Right lobe of liver (tissue), 6 donors: ENCODE data around the gene ELOVL4. TPM values are rescaled to one million over a fixed set of nuclear protein-coding genes. Genes with fewer than 3 reads are reported as not detected.

Experiments used
- ATAC-seq, 4 donors: fragments of 200-7000 bp; cut with Tn5 transposase; one replicate each; pipeline ENCODE4 v1.9.1; 2020; ENCODE audit warnings: mild to moderate bottlenecking in 4 of 4, moderate library complexity in 4 of 4
- DNase-seq, 3 donors: peaks; one replicate each; pipeline ENCODE4 v3.0.0-alpha.2; 2020
- H3K27ac ChIP-seq, 3 donors: fragments of 200-600 bp; one replicate each; pipeline ENCODE4 v1.8.0; 2022
- H3K27me3 ChIP-seq, 2 donors: fragments of 200-600 bp; one replicate each; pipeline ENCODE4 v1.8.0; 2022
- H3K36me3 ChIP-seq, 4 donors: fragments of 200-600 bp; sonication (generic) in 1 of 4; one replicate each; pipeline versions ENCODE4 v1.5.1 to v1.8.0; 2017 to 2022; ENCODE audit warnings: control low read depth in 1 of 4
- H3K4me1 ChIP-seq, 4 donors: fragments of 200-600 bp; sonication (generic) in 1 of 4; one replicate each; pipeline versions ENCODE4 v1.5.1 to v1.8.0; 2017 to 2022; ENCODE audit warnings: control low read depth in 1 of 4
- H3K4me3 ChIP-seq, 3 donors: fragments of 200-600 bp; one replicate each; pipeline ENCODE4 v1.8.0; 2022
- H3K9me3 ChIP-seq, 4 donors: fragments of 200-600 bp; sonication (generic) in 1 of 4; one replicate each; pipeline versions ENCODE4 v1.5.1 to v1.8.0; 2017 to 2022; ENCODE audit warnings: control low read depth in 1 of 4
- POLR2A ChIP-seq: fragments of 450-650 bp; IDR thresholded peaks from one replicate; pipeline ENCODE4 v1.6.1; 2017; ENCODE audit warnings: antibody characterized with exemption, mild to moderate bottlenecking
- WGBS: methylation state at CpG from one replicate; pipeline ENCODE4 v1.1.6; 2018; ENCODE audit warnings: low coverage, low lambda C conversion rate; ENCODE audit not compliant: insufficient coverage; ENCODE audit errors: missing lambda C conversion rate; 5-methylcytosine and 5-hydroxymethylcytosine counted together
- intact Hi-C, 2 donors: fragments of 100-400 bp; cut with DNase I; formaldehyde crosslinking; loops; one replicate each; pipeline versions ENCODE4 v1.11.2 to v1.14.1; 2022
- total RNA-seq, 6 experiments: library from RNA; depleted of rRNA in 2 of 6; stranded (reverse); fragments of >200 nt in 2 of 6; fragmentation: NEBNext Ultra II Directional in 3 of 6; extraction: Animal tissue kit (Norgen Biotek cat#: 25700) in 3 of 6; gene quantifications; one replicate each; pipeline versions ENCODE4 v1.1.0 to v1.2.4, GENCODE V29; 2016 to 2023
- TF ChIP-seq, protein P1 (sequence below), 4 donors: fragments of 200-600 bp in 3 of 4; fragments of 450-650 bp in 1 of 4; IDR thresholded peaks; one replicate each; pipeline versions ENCODE4 v1.5.1 to v1.8.0; 2016 to 2022; ENCODE audit warnings: antibody characterized with exemption in 4 of 4, mild to moderate bottlenecking in 2 of 4
- donor health status: DM: no; HTN: yes; CAD: no.
- donor health status: DM: no; HTN: no; CAD: no.
- donor health status: DM: no; HTN: no; CAD: no.
- donor health status: DM: no; HTN: yes; CAD: no.
- donor health status: DM: no; HTN: yes; CAD: no.

The ELOVL4 gene
- total RNA-seq, 6 experiments from 2014 or later: 0.07 TPM; not detected in 4

DNA sequence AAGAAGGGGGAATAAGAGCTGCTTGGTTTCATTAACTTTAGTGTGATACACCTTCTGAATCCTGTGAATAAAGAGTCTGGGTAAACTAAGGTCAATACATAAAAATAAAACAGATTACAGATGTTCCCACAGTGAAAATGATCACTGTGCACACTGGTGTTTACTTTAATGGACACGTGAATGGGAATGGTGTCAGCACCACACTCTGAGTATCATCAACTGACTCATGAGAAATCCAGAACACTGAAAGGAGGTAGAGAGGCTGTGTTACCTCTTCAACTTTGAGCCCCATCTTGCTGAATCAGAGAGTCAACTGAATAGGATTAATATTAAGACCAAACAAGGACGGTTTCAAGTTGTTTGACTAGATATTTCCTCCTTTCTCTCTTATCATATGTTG lies 75.0 kb downstream of the ELOVL4 start:
- DNase-seq (no peak), ATAC-seq (peak in 1 of 4 donors; percentile 21)
- no peaks in the 10 kb centered on the region for H3K27me3 ChIP-seq
- 40% methylated on average over 2 of the region's 2 CpGs for WGBS
- H3K9me3 ChIP-seq: no peaks in the 10 kb centered on the region
- TF ChIP-seq POLR2A: no peak
- TF ChIP-seq, protein P1, sequence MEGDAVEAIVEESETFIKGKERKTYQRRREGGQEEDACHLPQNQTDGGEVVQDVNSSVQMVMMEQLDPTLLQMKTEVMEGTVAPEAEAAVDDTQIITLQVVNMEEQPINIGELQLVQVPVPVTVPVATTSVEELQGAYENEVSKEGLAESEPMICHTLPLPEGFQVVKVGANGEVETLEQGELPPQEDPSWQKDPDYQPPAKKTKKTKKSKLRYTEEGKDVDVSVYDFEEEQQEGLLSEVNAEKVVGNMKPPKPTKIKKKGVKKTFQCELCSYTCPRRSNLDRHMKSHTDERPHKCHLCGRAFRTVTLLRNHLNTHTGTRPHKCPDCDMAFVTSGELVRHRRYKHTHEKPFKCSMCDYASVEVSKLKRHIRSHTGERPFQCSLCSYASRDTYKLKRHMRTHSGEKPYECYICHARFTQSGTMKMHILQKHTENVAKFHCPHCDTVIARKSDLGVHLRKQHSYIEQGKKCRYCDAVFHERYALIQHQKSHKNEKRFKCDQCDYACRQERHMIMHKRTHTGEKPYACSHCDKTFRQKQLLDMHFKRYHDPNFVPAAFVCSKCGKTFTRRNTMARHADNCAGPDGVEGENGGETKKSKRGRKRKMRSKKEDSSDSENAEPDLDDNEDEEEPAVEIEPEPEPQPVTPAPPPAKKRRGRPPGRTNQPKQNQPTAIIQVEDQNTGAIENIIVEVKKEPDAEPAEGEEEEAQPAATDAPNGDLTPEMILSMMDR (IDR thresholded peaks at IDR 0.05): no peak
- intact Hi-C loops: no loop called here
- H3K4me1 ChIP-seq: peaks cover 0 to 36% (median 9%) of the 10 kb centered on the region in 4 donors
- H3K4me3 ChIP-seq: no peak overlapping the region
- no peaks in the 10 kb centered on the region for H3K36me3 ChIP-seq
- no peak overlapping the region for H3K27ac ChIP-seq

DNA sequence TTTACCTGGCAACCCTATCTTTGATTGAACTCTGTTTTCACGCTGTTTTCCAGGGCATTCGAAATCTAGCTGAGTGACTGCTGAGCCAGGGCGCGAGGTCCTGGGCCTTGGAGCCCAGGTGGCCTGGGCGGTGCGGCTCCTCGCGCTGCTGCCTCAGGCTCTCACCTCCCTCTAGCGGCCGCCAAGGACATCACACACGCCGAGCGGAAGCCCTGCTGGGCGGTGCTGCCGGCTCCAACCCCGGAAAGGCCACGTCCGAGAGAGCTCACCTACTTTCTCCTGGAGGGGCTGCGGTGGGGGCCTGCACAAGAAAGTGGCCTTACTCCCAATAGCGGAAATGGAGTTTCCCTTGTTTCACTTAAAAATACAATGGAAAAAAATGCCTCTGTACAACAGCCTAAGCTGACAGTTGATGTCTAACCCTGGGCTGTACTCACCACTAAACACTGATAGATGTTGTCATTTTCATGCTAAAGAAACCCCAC lies 77.7 kb downstream of the ELOVL4 start:
- Histone ChIP-seq H3K36me3 (no peaks in the 10 kb centered on the region), H3K9me3 (no peaks in the 10 kb centered on the region), H3K4me1 (peaks cover 0 to 23% (median 9%) of the 10 kb centered on the region in 4 donors), H3K27me3 (no peaks in the 10 kb centered on the region), H3K27ac (peak overlapping the region in 2 of 3 donors; percentile 64 to 66), H3K4me3 (peak overlapping the region in 2 of 3 donors; percentile 6 to 37)
- ATAC-seq: peak; percentile 96 to 99 (median 98)
- DNase-seq: peak; percentile 89 to 93 (median 92)
- 0% methylated on average over 20 of the region's 20 CpGs for WGBS
- peak; percentile 41 for TF ChIP-seq POLR2A
- TF ChIP-seq, protein P1 (IDR thresholded peaks at IDR 0.05): peak; percentile 92 to 96 (median 94)
- intact Hi-C loops: loop anchor here in 1 of 2 donors (10.0 kb wide), 1 partner anchor 85 kb away; no protein-coding TSS in a partner anchor

DNA sequence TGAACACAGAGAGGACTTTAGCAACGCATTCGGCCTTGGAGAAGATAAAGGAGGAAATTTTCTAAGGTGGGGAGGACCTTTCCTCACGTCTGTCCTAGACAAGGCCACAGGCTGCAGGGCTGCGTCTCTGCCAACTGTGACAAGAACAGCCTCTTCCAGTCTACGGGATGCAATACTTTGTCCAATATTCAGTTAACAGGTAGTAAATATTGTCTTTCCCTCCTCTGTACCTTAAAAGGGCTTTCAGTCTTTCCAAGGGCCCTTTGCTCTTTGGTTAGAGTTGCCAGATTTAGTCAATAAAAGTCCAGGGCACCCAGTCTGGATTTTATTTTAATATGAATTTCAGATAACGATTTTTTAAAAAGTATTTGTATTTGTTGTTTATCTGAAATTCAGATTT lies 78.2 kb downstream of the ELOVL4 start:
- TF ChIP-seq, protein P1 (IDR thresholded peaks at IDR 0.05): no peak
- no peak for TF ChIP-seq POLR2A

DNA sequence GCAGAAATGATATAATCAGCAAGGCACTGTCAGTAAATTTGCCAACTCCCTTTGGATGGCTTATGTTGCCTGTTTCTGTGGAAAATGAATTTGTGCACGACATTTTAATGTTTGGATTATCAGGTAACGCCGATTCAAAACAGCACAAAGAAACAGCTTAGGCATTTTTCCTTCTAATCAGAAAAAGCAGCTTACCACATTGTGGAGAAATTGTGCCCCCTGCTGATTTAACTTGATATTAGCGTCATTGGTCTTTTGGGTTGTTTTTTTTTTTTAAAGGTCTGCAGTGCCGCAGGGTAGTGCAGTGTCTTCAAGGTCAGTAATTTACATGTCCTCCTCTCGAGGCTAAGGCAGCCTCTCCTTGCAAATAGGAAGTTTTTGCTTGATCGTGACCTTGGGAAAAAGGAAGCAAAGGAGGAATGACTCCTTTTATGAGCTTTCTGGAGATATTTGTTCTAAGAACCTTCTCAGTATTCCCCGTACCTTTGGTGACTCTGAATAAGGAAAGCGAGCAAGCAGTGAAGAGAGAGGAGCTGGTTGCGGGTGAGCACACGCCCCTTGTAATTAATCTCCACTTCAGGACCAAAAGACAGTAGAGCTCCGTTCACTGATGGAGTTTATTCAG lies 79.1 kb downstream of the ELOVL4 start:
- Histone ChIP-seq H3K36me3 (no peaks in the 10 kb centered on the region), H3K4me3 (peak overlapping the region; percentile 16 to 31 (median 22)), H3K27ac (peak overlapping the region in 2 of 3 donors; percentile 64 to 66), H3K27me3 (no peaks in the 10 kb centered on the region), H3K9me3 (no peaks in the 10 kb centered on the region), H3K4me1 (peaks cover 0 to 15% (median 9%) of the 10 kb centered on the region in 4 donors)
- ATAC-seq (peak; percentile 52 to 69 (median 58)), DNase-seq (no peak)
- WGBS: 25% methylated on average over 12 of the region's 12 CpGs
- TF ChIP-seq, protein P1 (IDR thresholded peaks at IDR 0.05): peak; percentile 46 to 72 (median 67)
- TF ChIP-seq POLR2A: no peak
- intact Hi-C loops: loop anchor here in 1 of 2 donors (10.0 kb wide), 1 partner anchor 83 kb away; no protein-coding TSS in a partner anchor

More for the DNA sequence above, 78.2 kb downstream of the ELOVL4 start:
- Histone ChIP-seq H3K27me3 (no peaks in the 10 kb centered on the region), H3K36me3 (no peaks in the 10 kb centered on the region), H3K4me3 (no peak overlapping the region), H3K9me3 (no peaks in the 10 kb centered on the region), H3K27ac (peak overlapping the region in 2 of 3 donors; percentile 64 to 66), H3K4me1 (peaks cover 0 to 19% (median 9%) of the 10 kb centered on the region in 4 donors)
- DNase-seq: peak in 2 of 3 donors; percentile 72 to 74
- ATAC-seq: peak; percentile 41 to 84 (median 77)
- 29% methylated on average over 6 of the region's 6 CpGs for WGBS
- intact Hi-C loops: loop anchor here in 1 of 2 donors (10.0 kb wide), 1 partner anchor 84 kb away; no protein-coding TSS in a partner anchor

Other genes starting within 250 kb of the ELOVL4 start
- 1 to 10 TPM in 2 of 6 experiments, under 1 TPM in 4; 0.22 to 2.5 (median 0.54) TPM for gene TTK, start 57.1 kb upstream of the ELOVL4 start, total RNA-seq
- gene BCKDHB, start 159.1 kb upstream of the ELOVL4 start, total RNA-seq: 10 to 100 TPM; 22.1 to 57.2 (median 43.9) TPM